ENCODE data around the gene ALDH4A1. TPM values are rescaled to one million over a fixed set of nuclear protein-coding genes. Genes with fewer than 3 reads are reported as not detected.

The ALDH4A1 gene
- total RNA-seq, 2 experiments from 2014 or later = 0.61 to 0.71 TPM

GRCh38 chr1:18938008-18938706 lies 35.8 kb upstream of the ALDH4A1 start:
- no peaks in the 10 kb centered on the region for H3K27me3 ChIP-seq (ENCODE audit: control insufficient read depth in 1 of 2, insufficient read depth in 2 of 2, low read length in 2 of 2)
- CTCF ChIA-PET = no interaction called here
- Mint-ChIP-seq H3K4me1 (ENCODE audit: low read depth) (peaks cover 80% of the 10 kb centered on the region), H3K4me3 (no peak overlapping the region), H3K27me3 (no peaks in the 10 kb centered on the region), H3K9me3 (no peaks in the 10 kb centered on the region), H3K36me3 (ENCODE audit: low read depth) (no peaks in the 10 kb centered on the region), H3K27ac (peak overlapping the region; percentile 42)
- H3K4me1 ChIP-seq (ENCODE audit: insufficient read depth, low read length) = peaks cover 98% of the 10 kb centered on the region
- POLR2A ChIA-PET = interaction anchor here (0.9 to 2.8 kb wide), 3 partner anchors 8 to 35 kb away, joined by 3 to 10 read pairs (median 3); partner anchors contain the start of gene ALDH4A1
- no peak overlapping the region for H3K4me3 ChIP-seq (ENCODE audit: low read length)
- peaks cover 8% of the 10 kb centered on the region for H3K36me3 ChIP-seq (ENCODE audit: insufficient read depth, low read length)
- H3K27ac ChIP-seq (ENCODE audit: low read depth in 1 of 2, low read length in 2 of 2) = peak overlapping the region; percentile 13 to 40
- no peaks in the 10 kb centered on the region for H3K9me3 ChIP-seq (ENCODE audit: control insufficient read depth in 1 of 2, insufficient read depth in 1 of 2, low read length in 2 of 2)
- intact Hi-C loops (cut with DNase I, micrococcal nuclease) = no loop called here
- no peak for TF ChIP-seq CTCF (IDR thresholded peaks at IDR 0.05)
- DNase-seq (no peak), ATAC-seq (ENCODE audit: poor library complexity) (no peak)

GRCh38 chr1:18937539-18937938 lies 35.2 kb upstream of the ALDH4A1 start:
- no peak overlapping the region for H3K27ac ChIP-seq (ENCODE audit: low read depth in 1 of 2, low read length in 2 of 2)
- intact Hi-C loops (cut with DNase I, micrococcal nuclease) = no loop called here
- ChIA-PET POLR2A (interaction anchor here (2.8 kb wide), 2 partner anchors 10 to 13 kb away, joined by 7 to 10 read pairs; no protein-coding TSS in a partner anchor), CTCF (interaction anchor here (0.6 kb wide), 1 partner anchor 302 kb away, joined by 3 read pairs; no protein-coding TSS in a partner anchor)
- TF ChIP-seq CTCF (IDR thresholded peaks at IDR 0.05) = no peak
- peaks cover 98% of the 10 kb centered on the region for H3K4me1 ChIP-seq (ENCODE audit: insufficient read depth, low read length)
- no peak overlapping the region for H3K4me3 Mint-ChIP-seq
- H3K36me3 ChIP-seq (ENCODE audit: insufficient read depth, low read length) = peaks cover 5% of the 10 kb centered on the region
- no peaks in the 10 kb centered on the region for H3K27me3 Mint-ChIP-seq
- no peaks in the 10 kb centered on the region for H3K9me3 Mint-ChIP-seq
- no peak for DNase-seq
- no peaks in the 10 kb centered on the region for H3K9me3 ChIP-seq (ENCODE audit: control insufficient read depth in 1 of 2, insufficient read depth in 1 of 2, low read length in 2 of 2)
- H3K36me3 Mint-ChIP-seq (ENCODE audit: low read depth) = peaks cover 2% of the 10 kb centered on the region
- H3K4me1 Mint-ChIP-seq (ENCODE audit: low read depth) = peaks cover 80% of the 10 kb centered on the region
- H3K4me3 ChIP-seq (ENCODE audit: low read length) = no peak overlapping the region
- no peaks in the 10 kb centered on the region for H3K27me3 ChIP-seq (ENCODE audit: control insufficient read depth in 1 of 2, insufficient read depth in 2 of 2, low read length in 2 of 2)
- no peak for ATAC-seq (ENCODE audit: poor library complexity)
- peak overlapping the region; percentile 42 for H3K27ac Mint-ChIP-seq

GRCh38 chr1:18936814-18937481 lies 34.6 kb upstream of the ALDH4A1 start:
- H3K4me1 ChIP-seq (ENCODE audit: insufficient read depth, low read length) = peaks cover 98% of the 10 kb centered on the region
- POLR2A ChIA-PET = interaction anchor here (2.8 kb wide), 2 partner anchors 10 to 13 kb away, joined by 7 to 10 read pairs; no protein-coding TSS in a partner anchor

More at GRCh38 chr1:18936814-18937481, 34.6 kb upstream of the ALDH4A1 start:
- Histone ChIP-seq H3K27me3 (ENCODE audit: control insufficient read depth in 1 of 2, insufficient read depth in 2 of 2, low read length in 2 of 2) (no peaks in the 10 kb centered on the region), H3K9me3 (ENCODE audit: control insufficient read depth in 1 of 2, insufficient read depth in 1 of 2, low read length in 2 of 2) (no peaks in the 10 kb centered on the region), H3K4me3 (ENCODE audit: low read length) (no peak overlapping the region), H3K27ac (ENCODE audit: low read depth in 1 of 2, low read length in 2 of 2) (no peak overlapping the region), H3K36me3 (ENCODE audit: insufficient read depth, low read length) (no peaks in the 10 kb centered on the region)
- peaks cover 80% of the 10 kb centered on the region for H3K4me1 Mint-ChIP-seq (ENCODE audit: low read depth)
- ATAC-seq (ENCODE audit: poor library complexity) (no peak), DNase-seq (no peak)
- H3K27me3 Mint-ChIP-seq = no peaks in the 10 kb centered on the region
- H3K4me3 Mint-ChIP-seq = no peak overlapping the region
- H3K36me3 Mint-ChIP-seq (ENCODE audit: low read depth) = peaks cover 4% of the 10 kb centered on the region
- TF ChIP-seq CTCF (IDR thresholded peaks at IDR 0.05) = no peak
- H3K27ac Mint-ChIP-seq = peak overlapping the region; percentile 65
- CTCF ChIA-PET = interaction anchor here (0.6 kb wide), 1 partner anchor 302 kb away, joined by 3 read pairs; no protein-coding TSS in a partner anchor
- no peaks in the 10 kb centered on the region for H3K9me3 Mint-ChIP-seq
- intact Hi-C loops (cut with DNase I, micrococcal nuclease) = no loop called here

Data from CD4-positive, alpha-beta T cell (primary cell).